CD4-positive, alpha-beta memory T cell (primary cell): Measurements from ENCODE around the gene ETV6. TPM values are rescaled to one million over a fixed set of nuclear protein-coding genes. Genes with fewer than 3 reads are reported as not detected.

Source experiments
- CTCF ChIA-PET: fragments of 350-600 bp; sonication (Branson Sonifier 250); formaldehyde crosslinking; loops from one replicate; lab custom pipeline; 2021; ENCODE audit warnings: inconsistent platforms; ENCODE audit not compliant: partially characterized antibody; lab: Charles Lee
- POLR2A ChIA-PET: fragments of 350-600 bp; sonication (Branson Sonifier 250); formaldehyde crosslinking; loops from one replicate; lab custom pipeline; 2021; ENCODE audit not compliant: partially characterized antibody; lab: Charles Lee
- DNase-seq, 5 donors: peaks; one replicate each; pipeline versions ENCODE4 v3.0.0 to v3.0.0-alpha.2; 2020 to 2022; ENCODE audit warnings: mixed read lengths in 1 of 5
- H3K27ac ChIP-seq: one replicate; pipeline ENCODE4 v1.7.0; 2013; ENCODE audit warnings: low read depth, low read length
- H3K27me3 ChIP-seq: 2 replicates; pipeline ENCODE4 v1.7.0; 2013; ENCODE audit warnings: mild to moderate bottlenecking, low read length, moderate library complexity; ENCODE audit not compliant: insufficient read depth
- H3K36me3 ChIP-seq: 2 replicates; pipeline ENCODE4 v1.7.0; 2013; ENCODE audit warnings: mild to moderate bottlenecking, low read length, moderate library complexity; ENCODE audit not compliant: insufficient read depth
- H3K4me1 ChIP-seq: 2 replicates; pipeline ENCODE4 v1.7.0; 2013; ENCODE audit warnings: mild to moderate bottlenecking, low read length, moderate library complexity; ENCODE audit not compliant: insufficient read depth
- H3K4me3 ChIP-seq, 2 donors: one replicate each; pipeline ENCODE4 v1.7.0; 2013; ENCODE audit warnings: low read length in 2 of 2, mild to moderate bottlenecking in 1 of 2
- H3K9me3 ChIP-seq, 2 donors: one replicate each; pipeline ENCODE4 v1.7.0; 2013; ENCODE audit warnings: low read length in 2 of 2, control low read depth in 1 of 2; ENCODE audit not compliant: control insufficient read depth in 1 of 2
- H3K27ac Mint-ChIP-seq, 7 donors: one replicate each; pipeline ENCODE4 v1.8.0; 2020 to 2021; ENCODE audit warnings: mixed read lengths in 7 of 7, mild to moderate bottlenecking in 6 of 7, inconsistent platforms in 3 of 7, moderate library complexity in 3 of 7
- H3K27me3 Mint-ChIP-seq, 2 donors: one replicate each; pipeline ENCODE4 v1.8.0; 2020 to 2021; ENCODE audit warnings: mixed read lengths in 2 of 2
- H3K36me3 Mint-ChIP-seq, 2 donors: one replicate each; pipeline ENCODE4 v1.8.0; 2020 to 2021; ENCODE audit warnings: mixed read lengths in 2 of 2, inconsistent platforms in 1 of 2, mild to moderate bottlenecking in 1 of 2
- H3K4me1 Mint-ChIP-seq, 4 donors: one replicate each; pipeline ENCODE4 v1.8.0; 2020 to 2021; ENCODE audit warnings: mixed read lengths in 4 of 4, mild to moderate bottlenecking in 1 of 4
- H3K4me3 Mint-ChIP-seq, 8 donors: one replicate each; pipeline ENCODE4 v1.8.0; 2020 to 2021; ENCODE audit warnings: mixed read lengths in 8 of 8, mild to moderate bottlenecking in 7 of 8, moderate library complexity in 6 of 8, inconsistent platforms in 3 of 8
- H3K9me3 Mint-ChIP-seq, 8 donors: one replicate each; pipeline ENCODE4 v1.8.0; 2020 to 2021; ENCODE audit warnings: mixed read lengths in 8 of 8, mild to moderate bottlenecking in 5 of 8, inconsistent platforms in 3 of 8, moderate library complexity in 1 of 8
- intact Hi-C: fragments of 100-400 bp; cut with micrococcal nuclease; formaldehyde crosslinking; loops from one replicate; pipeline ENCODE4 v1.15.1; 2023
- polyA plus RNA-seq, 2 donors: library from polyadenylated mRNA; unstranded; fragments of 300-500 nt; fragmentation: Illumina TruSeq; gene quantifications; one replicate each; pipeline ENCODE4 v1.2.3, GENCODE V29; 2021
- total RNA-seq, 2 experiments: library from RNA; stranded (reverse); gene quantifications; one replicate each; pipeline ENCODE4 v1.2.3, GENCODE V29; 2021

The ETV6 gene
- total and polyA plus RNA-seq, 4 experiments from 2014 or later = 3.3 to 43.9 (median 25.7) TPM

DNA sequence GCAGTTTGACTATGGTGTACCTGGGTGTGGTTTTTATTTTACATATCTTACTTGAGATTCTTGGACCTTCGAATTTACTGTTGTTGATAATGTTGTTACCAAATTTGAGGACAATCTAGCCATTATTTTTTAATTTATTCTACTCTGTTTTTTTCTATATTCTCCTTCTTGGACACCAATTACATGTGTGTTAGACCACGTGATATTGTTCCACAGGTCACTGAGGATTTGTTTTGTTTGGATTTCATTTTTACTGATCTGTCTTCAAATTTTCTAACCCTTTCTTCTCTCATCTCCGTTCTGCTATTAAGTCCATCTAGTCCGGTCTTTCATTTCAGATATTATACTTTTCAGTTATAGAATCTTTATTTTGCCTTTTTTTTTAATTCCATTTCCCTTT lies 216.3 kb downstream of the ETV6 start:
- peak overlapping the region in 2 of 7 donors; percentile 15 to 29 for H3K27ac Mint-ChIP-seq
- no peak for DNase-seq
- H3K36me3 Mint-ChIP-seq = peaks cover 72 to 84% of the 10 kb centered on the region in 2 donors

DNA sequence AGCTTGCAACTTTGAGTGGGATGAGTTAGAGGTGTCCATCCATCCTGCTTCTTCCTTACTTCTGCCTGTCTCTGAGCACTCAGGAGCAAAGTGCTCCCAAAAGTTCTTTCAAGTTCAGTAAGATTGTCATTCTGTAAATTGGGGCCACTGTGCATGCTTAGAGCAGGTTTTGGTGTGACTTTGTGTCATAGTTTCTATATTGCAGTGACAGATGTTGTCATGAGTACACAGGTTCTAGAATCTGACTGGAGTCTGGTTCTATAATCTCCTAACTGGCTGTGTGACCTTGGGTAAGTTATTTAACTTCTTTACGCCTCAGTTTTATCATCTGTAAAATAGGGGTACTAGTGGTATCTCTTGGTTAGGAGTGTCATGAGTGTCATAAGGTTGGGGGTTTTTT lies 218.6 kb downstream of the ETV6 start:
- Histone ChIP-seq H3K4me3 (no peak overlapping the region), H3K27ac (no peak overlapping the region), H3K9me3 (peaks cover 5 to 6% of the 10 kb centered on the region in 2 donors), H3K4me1 (no peaks in the 10 kb centered on the region), H3K27me3 (no peaks in the 10 kb centered on the region), H3K36me3 (peaks cover 19% of the 10 kb centered on the region)
- no peak for DNase-seq
- H3K4me3 Mint-ChIP-seq = no peak overlapping the region
- peaks cover 0 to 23% (median 12%) of the 10 kb centered on the region in 8 donors for H3K9me3 Mint-ChIP-seq
- peaks cover 3 to 24% (median 13%) of the 10 kb centered on the region in 4 donors for H3K4me1 Mint-ChIP-seq
- H3K36me3 Mint-ChIP-seq = peaks cover 75 to 80% of the 10 kb centered on the region in 2 donors
- H3K27ac Mint-ChIP-seq = peak overlapping the region in 1 of 7 donors; percentile 53
- POLR2A ChIA-PET = no interaction called here
- intact Hi-C loops = no loop called here
- CTCF ChIA-PET = no interaction called here
- H3K27me3 Mint-ChIP-seq = no peaks in the 10 kb centered on the region

More for the DNA sequence above, 216.3 kb downstream of the ETV6 start:
- intact Hi-C loops = no loop called here
- Mint-ChIP-seq H3K27me3 (no peaks in the 10 kb centered on the region), H3K4me1 (peaks cover 7 to 30% (median 21%) of the 10 kb centered on the region in 4 donors), H3K9me3 (peaks cover 0 to 23% (median 12%) of the 10 kb centered on the region in 8 donors), H3K4me3 (peak overlapping the region in 1 of 8 donors; percentile 8)
- H3K27ac ChIP-seq = no peak overlapping the region
- ChIA-PET CTCF (no interaction called here), POLR2A (interaction anchor here (1.0 kb wide), 1 partner anchor 115 kb away, joined by 3 read pairs; no protein-coding TSS in a partner anchor)
- H3K27me3 ChIP-seq = no peaks in the 10 kb centered on the region
- peaks cover 14% of the 10 kb centered on the region for H3K4me1 ChIP-seq
- H3K4me3 ChIP-seq = no peak overlapping the region
- H3K36me3 ChIP-seq = peaks cover 36% of the 10 kb centered on the region
- peaks cover 5 to 6% of the 10 kb centered on the region in 2 donors for H3K9me3 ChIP-seq

DNA sequence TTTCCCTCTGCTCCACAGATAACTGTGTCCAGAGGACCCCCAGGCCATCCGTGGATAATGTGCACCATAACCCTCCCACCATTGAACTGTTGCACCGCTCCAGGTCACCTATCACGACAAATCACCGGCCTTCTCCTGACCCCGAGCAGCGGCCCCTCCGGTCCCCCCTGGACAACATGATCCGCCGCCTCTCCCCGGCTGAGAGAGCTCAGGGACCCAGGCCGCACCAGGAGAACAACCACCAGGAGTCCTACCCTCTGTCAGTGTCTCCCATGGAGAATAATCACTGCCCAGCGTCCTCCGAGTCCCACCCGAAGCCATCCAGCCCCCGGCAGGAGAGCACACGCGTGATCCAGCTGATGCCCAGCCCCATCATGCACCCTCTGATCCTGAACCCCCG lies 219.9 kb downstream of the ETV6 start:
- no peaks in the 10 kb centered on the region for H3K27me3 ChIP-seq
- peaks cover 19% of the 10 kb centered on the region for H3K36me3 ChIP-seq
- H3K27ac Mint-ChIP-seq = peak overlapping the region in 1 of 7 donors; percentile 17
- H3K9me3 Mint-ChIP-seq = peaks cover 0 to 21% (median 11%) of the 10 kb centered on the region in 8 donors
- no peak overlapping the region for H3K4me3 ChIP-seq
- intact Hi-C loops = no loop called here
- POLR2A ChIA-PET = no interaction called here
- no peaks in the 10 kb centered on the region for H3K4me1 ChIP-seq
- H3K4me3 Mint-ChIP-seq = no peak overlapping the region
- peaks cover 5 to 6% of the 10 kb centered on the region in 2 donors for H3K9me3 ChIP-seq
- DNase-seq = no peak
- H3K27me3 Mint-ChIP-seq = no peaks in the 10 kb centered on the region
- H3K27ac ChIP-seq = no peak overlapping the region
- H3K4me1 Mint-ChIP-seq = peaks cover 3 to 32% (median 14%) of the 10 kb centered on the region in 4 donors
- CTCF ChIA-PET = no interaction called here
- H3K36me3 Mint-ChIP-seq = peaks cover 73% of the 10 kb centered on the region in 2 donors

DNA sequence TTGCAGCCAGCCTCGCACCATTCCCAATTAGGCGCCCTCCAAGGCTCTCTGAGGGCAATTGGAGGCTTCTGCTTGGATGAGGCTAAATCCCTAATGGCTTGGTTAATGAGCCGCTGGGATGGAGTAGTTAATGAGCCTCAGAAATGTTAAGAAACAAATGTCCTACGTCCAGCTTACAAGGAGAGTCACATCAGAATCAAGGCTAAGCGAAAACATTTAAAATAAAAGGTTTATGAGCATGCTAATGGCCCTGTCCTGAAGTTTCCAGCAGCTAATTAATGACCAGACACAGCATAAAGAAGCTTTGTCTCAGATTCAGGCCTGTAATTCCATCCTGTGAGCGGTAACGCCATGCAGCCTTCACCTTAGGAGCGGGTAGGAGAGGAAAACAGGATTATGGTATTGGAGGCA lies 220.6 kb downstream of the ETV6 start:
- Histone ChIP-seq H3K27me3 (no peaks in the 10 kb centered on the region), H3K9me3 (peaks cover 5 to 6% of the 10 kb centered on the region in 2 donors), H3K4me1 (peaks cover 4% of the 10 kb centered on the region), H3K4me3 (no peak overlapping the region), H3K36me3 (peaks cover 19% of the 10 kb centered on the region), H3K27ac (no peak overlapping the region)
- peaks cover 4 to 35% (median 16%) of the 10 kb centered on the region in 4 donors for H3K4me1 Mint-ChIP-seq
- no peak overlapping the region for H3K27ac Mint-ChIP-seq
- DNase-seq = no peak
- H3K4me3 Mint-ChIP-seq = no peak overlapping the region
- H3K36me3 Mint-ChIP-seq = peaks cover 69% of the 10 kb centered on the region in 2 donors
- intact Hi-C loops = loop anchor here (10.0 kb wide), 1 partner anchor 135 kb away; no protein-coding TSS in a partner anchor
- ChIA-PET POLR2A (no interaction called here), CTCF (no interaction called here)
- H3K27me3 Mint-ChIP-seq = no peaks in the 10 kb centered on the region
- peaks cover 0 to 17% (median 11%) of the 10 kb centered on the region in 8 donors for H3K9me3 Mint-ChIP-seq

DNA sequence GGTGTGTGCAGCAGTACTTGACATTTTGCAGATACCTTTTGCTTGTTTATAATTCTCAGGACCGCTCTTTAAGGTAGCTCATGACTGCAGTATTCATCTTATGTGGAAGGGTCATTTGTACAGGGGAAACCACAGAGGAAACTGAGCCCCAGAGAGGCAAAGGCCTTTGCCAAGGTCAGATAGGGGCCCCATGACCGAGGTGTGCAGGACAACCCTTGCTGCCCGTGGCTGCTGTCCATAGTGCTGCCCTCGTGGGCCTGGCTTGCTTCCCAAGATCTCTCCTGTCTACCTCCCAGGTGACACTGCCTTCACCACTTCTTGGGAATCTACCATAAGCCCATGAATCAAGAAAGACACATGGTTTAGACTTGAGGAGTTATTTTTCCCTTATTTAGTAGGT lies 222.6 kb downstream of the ETV6 start:
- H3K27me3 ChIP-seq = no peaks in the 10 kb centered on the region
- no peak overlapping the region for H3K27ac ChIP-seq
- H3K4me1 ChIP-seq = peaks cover 24% of the 10 kb centered on the region
- Mint-ChIP-seq H3K9me3 (peaks cover 0 to 1% (median 0%) of the 10 kb centered on the region in 8 donors), H3K27me3 (no peaks in the 10 kb centered on the region), H3K4me3 (no peak overlapping the region), H3K27ac (peak overlapping the region in 2 of 7 donors; percentile 5 to 6), H3K4me1 (peaks cover 21 to 49% (median 34%) of the 10 kb centered on the region in 4 donors), H3K36me3 (peaks cover 58 to 70% of the 10 kb centered on the region in 2 donors)
- CTCF ChIA-PET = no interaction called here
- H3K36me3 ChIP-seq = peaks cover 19% of the 10 kb centered on the region
- no peak for DNase-seq
- intact Hi-C loops = loop anchor here (10.0 kb wide), 1 partner anchor 133 kb away; no protein-coding TSS in a partner anchor
- POLR2A ChIA-PET = no interaction called here
- no peaks in the 10 kb centered on the region for H3K9me3 ChIP-seq
- no peak overlapping the region for H3K4me3 ChIP-seq

DNA sequence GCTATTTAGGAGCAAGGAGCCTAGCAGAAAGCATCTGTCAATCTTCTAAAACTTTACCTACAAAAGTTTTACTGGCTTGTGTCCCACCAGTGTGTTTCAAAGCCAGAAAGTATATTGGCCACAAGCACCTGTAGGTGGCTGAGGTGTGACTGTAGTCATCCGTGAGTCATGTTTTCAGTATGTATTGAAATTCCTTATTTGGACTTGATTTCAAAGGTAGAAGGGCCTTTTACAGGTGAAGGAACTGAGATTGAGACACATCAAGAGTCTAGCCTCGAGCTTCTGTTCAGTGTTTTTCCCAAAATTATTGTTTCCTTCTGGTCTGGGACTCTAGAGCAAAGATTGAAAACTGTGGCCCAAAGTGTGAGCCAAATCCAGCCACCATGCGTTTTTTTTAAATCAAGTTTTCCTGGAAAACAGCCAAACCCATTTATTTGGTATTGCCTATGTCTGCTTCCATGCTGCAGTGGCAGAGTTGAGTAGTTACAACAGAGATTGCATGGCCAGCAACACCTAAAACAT lies 226.0 kb downstream of the ETV6 start:
- intact Hi-C loops = loop anchor here (5.0 to 10.0 kb wide), 2 partner anchors 129 to 157 kb away; no protein-coding TSS in a partner anchor
- no peaks in the 10 kb centered on the region for H3K9me3 Mint-ChIP-seq
- Histone ChIP-seq H3K27ac (no peak overlapping the region), H3K9me3 (no peaks in the 10 kb centered on the region), H3K4me3 (no peak overlapping the region), H3K4me1 (peaks cover 30% of the 10 kb centered on the region), H3K36me3 (peaks cover 6% of the 10 kb centered on the region), H3K27me3 (no peaks in the 10 kb centered on the region)
- no peaks in the 10 kb centered on the region for H3K27me3 Mint-ChIP-seq
- H3K4me3 Mint-ChIP-seq = peak overlapping the region in 4 of 8 donors; percentile 0 to 46 (median 28)
- peaks cover 20 to 54% (median 39%) of the 10 kb centered on the region in 4 donors for H3K4me1 Mint-ChIP-seq
- H3K27ac Mint-ChIP-seq = peak overlapping the region in 6 of 7 donors; percentile 19 to 88 (median 34)
- POLR2A ChIA-PET = interaction anchor here (0.7 kb wide), 1 partner anchor 134 kb away, joined by 3 read pairs; no protein-coding TSS in a partner anchor
- H3K36me3 Mint-ChIP-seq = peaks cover 50 to 64% of the 10 kb centered on the region in 2 donors
- CTCF ChIA-PET = no interaction called here
- no peak for DNase-seq

DNA sequence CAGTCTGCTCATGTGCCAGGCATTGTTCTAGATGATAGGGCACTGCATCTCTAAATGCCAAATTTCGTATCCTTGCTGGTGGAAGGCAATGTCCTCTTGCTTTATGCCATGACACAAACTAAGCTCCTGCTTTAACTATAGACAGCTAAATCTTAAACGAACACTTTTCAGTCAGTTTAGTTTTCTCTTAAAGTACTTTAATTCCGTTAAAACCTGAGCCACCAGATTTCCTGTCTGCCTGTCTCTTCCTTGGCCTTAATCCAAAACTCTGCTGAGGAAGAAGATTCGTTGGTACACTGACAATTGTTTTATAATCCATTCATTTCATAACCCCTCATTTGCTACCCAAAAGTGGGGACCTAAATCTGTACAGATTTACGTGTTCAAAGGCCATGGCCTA lies 226.8 kb downstream of the ETV6 start:
- peaks cover 30% of the 10 kb centered on the region for H3K4me1 ChIP-seq
- H3K27me3 ChIP-seq = no peaks in the 10 kb centered on the region
- intact Hi-C loops = loop anchor here (5.0 to 10.0 kb wide), 2 partner anchors 128 to 156 kb away; no protein-coding TSS in a partner anchor
- ChIA-PET POLR2A (interaction anchor here (1.0 kb wide), 1 partner anchor 134 kb away, joined by 3 read pairs; no protein-coding TSS in a partner anchor), CTCF (no interaction called here)
- Mint-ChIP-seq H3K9me3 (no peaks in the 10 kb centered on the region), H3K4me3 (peak overlapping the region in 5 of 8 donors; percentile 22 to 56 (median 44)), H3K27me3 (no peaks in the 10 kb centered on the region), H3K27ac (peak overlapping the region in 6 of 7 donors; percentile 6 to 88 (median 46)), H3K4me1 (peaks cover 20 to 52% (median 39%) of the 10 kb centered on the region in 4 donors), H3K36me3 (peaks cover 53 to 64% of the 10 kb centered on the region in 2 donors)
- H3K4me3 ChIP-seq = no peak overlapping the region
- no peak overlapping the region for H3K27ac ChIP-seq
- H3K9me3 ChIP-seq = no peaks in the 10 kb centered on the region
- peak in 1 of 5 donors; percentile 9 for DNase-seq
- H3K36me3 ChIP-seq = no peaks in the 10 kb centered on the region
